ENCODE measurements around the gene SYNDIG1. TPM values are rescaled to one million over a fixed set of nuclear protein-coding genes. Genes with fewer than 3 reads are reported as not detected.

SYNDIG1 gene
- total and polyA plus RNA-seq, 2 donors (not counting 1 experiment from before 2014, with no cell fraction given): not detected

DNA sequence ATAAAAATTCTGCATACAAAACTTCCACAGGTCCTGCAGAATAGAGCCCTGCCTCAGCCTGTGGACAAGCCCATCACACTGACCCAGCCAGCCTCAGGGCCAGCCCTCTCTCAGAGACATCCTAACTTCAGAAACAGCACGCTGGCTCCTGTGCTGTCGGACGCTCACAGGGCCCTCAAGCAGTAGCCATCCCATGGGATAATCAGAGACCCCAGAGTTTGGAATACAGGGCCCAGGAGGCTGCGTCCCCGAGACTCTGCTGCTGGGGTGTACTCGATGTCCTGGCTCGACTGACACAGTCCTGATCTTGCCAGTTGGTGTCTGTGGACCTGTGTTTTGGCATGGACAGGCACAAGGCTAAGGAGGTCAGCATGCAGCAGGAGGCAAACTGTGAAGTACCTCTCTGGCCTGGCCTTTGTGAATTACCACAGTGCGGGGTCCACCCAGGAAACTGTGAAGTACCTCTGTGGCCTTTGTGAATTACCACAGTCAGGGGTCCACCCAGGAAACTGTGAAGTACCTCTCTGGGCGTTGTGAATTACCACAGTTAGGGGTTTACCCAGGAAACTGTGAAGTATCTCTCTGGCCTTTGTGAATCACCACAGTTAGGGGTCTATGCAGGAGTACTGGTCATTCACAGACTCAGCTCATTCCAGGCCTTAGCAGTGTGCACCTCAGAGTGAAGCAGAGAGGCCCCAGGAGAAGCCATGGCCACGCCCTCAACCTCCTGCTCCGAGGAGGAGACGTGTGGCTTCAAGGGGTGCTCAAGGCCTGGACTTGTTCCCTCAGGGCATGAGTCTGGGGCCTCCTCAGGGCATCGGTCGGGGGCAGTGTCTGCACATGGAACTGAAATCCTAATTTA lies 212.4 kb downstream of the SYNDIG1 start:
- Histone ChIP-seq H3K4me3 (ENCODE audit: control extremely low read depth in 1 of 5, extremely low read depth in 1 of 5, insufficient read depth in 1 of 5, low read depth in 2 of 5, low read length in 4 of 5) (no peak overlapping the region), H3K9me3 (ENCODE audit: control extremely low read depth in 1 of 3, control insufficient read depth in 2 of 3, insufficient read depth in 1 of 3, low read length in 2 of 3) (no peaks in the 10 kb centered on the region), H3K4me1 (ENCODE audit: control insufficient read depth in 2 of 2, insufficient read depth in 2 of 2, low read length in 2 of 2) (no peaks in the 10 kb centered on the region), H3K9ac (ENCODE audit: low read length) (no peak overlapping the region), H3K79me2 (ENCODE audit: control insufficient read depth, insufficient read depth, low read length) (no peaks in the 10 kb centered on the region), H3K4me2 (replicated peaks; ENCODE audit: low read depth, low read length, poor library complexity, severe bottlenecking) (no peak overlapping the region), H3K27me3 (replicated peaks in 1 of 4; ENCODE audit: control extremely low read depth in 1 of 4, control insufficient read depth in 3 of 4, insufficient read depth in 4 of 4, low read length in 3 of 4) (no peaks in the 10 kb centered on the region), H4K20me1 (ENCODE audit: control insufficient read depth, insufficient read depth, low read length, poor library complexity, severe bottlenecking) (no peaks in the 10 kb centered on the region), H3K27ac (ENCODE audit: low read length in 2 of 2) (no peak overlapping the region), H2AFZ (ENCODE audit: insufficient read depth, low read depth, low read length, poor library complexity, severe bottlenecking) (no peak overlapping the region), H3K36me3 (replicated peaks in 1 of 2; ENCODE audit: control extremely low read depth in 1 of 2, control insufficient read depth in 1 of 2, extremely low read depth in 1 of 2, insufficient read depth in 2 of 2, low read length in 1 of 2) (no peaks in the 10 kb centered on the region)
- 84% methylated on average over 14 of the region's 14 CpGs for WGBS (ENCODE audit: insufficient coverage)
- no peak overlapping the region for H3K27ac Mint-ChIP-seq
- H3K27me3 Mint-ChIP-seq: no peaks in the 10 kb centered on the region
- intact Hi-C loops (cut with micrococcal nuclease): no loop called here
- TF ChIP-seq, protein P1, sequence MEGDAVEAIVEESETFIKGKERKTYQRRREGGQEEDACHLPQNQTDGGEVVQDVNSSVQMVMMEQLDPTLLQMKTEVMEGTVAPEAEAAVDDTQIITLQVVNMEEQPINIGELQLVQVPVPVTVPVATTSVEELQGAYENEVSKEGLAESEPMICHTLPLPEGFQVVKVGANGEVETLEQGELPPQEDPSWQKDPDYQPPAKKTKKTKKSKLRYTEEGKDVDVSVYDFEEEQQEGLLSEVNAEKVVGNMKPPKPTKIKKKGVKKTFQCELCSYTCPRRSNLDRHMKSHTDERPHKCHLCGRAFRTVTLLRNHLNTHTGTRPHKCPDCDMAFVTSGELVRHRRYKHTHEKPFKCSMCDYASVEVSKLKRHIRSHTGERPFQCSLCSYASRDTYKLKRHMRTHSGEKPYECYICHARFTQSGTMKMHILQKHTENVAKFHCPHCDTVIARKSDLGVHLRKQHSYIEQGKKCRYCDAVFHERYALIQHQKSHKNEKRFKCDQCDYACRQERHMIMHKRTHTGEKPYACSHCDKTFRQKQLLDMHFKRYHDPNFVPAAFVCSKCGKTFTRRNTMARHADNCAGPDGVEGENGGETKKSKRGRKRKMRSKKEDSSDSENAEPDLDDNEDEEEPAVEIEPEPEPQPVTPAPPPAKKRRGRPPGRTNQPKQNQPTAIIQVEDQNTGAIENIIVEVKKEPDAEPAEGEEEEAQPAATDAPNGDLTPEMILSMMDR (IDR thresholded peaks at IDR 0.05): no peak
- TF ChIP-seq EZH2 (IDR thresholded peaks at IDR 0.05; ENCODE audit: borderline replicate concordance, insufficient read depth, low read depth, low read length, poor library complexity, severe bottlenecking): no peak
- H3K4me1 Mint-ChIP-seq: peaks cover 2% of the 10 kb centered on the region
- ChIA-PET POLR2A (no interaction called here), CTCF (no interaction called here)
- DNase-seq (no peak), ATAC-seq (ENCODE audit: low read depth) (no peak)
- H3K9me3 Mint-ChIP-seq (ENCODE audit: insufficient read depth): no peaks in the 10 kb centered on the region
- H3K4me3 Mint-ChIP-seq: no peak overlapping the region

DNA sequence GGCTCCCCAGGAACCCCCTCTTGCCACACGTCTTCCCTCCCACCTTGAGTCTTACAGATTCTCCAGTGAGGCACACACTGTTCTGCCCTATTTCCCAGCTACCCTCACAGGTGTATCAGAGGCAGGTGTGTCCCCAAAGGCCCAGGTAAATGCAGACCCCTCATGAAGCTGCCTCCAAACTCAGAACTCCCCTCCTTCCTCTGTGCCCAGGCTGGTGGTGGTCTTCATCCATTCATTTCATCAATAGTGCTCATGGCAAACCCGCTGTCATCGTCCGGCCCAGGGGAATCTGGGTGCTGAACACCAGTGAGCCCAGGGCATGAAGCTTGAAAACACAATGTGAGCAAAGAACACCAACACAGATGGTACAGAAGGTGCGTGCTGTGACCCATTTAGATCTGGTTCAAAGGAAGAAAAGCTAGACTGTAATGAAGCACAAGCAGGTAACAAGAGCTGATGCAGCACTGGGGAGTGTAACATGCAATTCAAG lies 213.1 kb downstream of the SYNDIG1 start:
- H3K27ac Mint-ChIP-seq: no peak overlapping the region
- ChIA-PET POLR2A (no interaction called here), CTCF (no interaction called here)
- H3K9me3 Mint-ChIP-seq (ENCODE audit: insufficient read depth): peaks cover 2% of the 10 kb centered on the region
- no peak overlapping the region for H3K4me3 ChIP-seq (ENCODE audit: control extremely low read depth in 1 of 5, extremely low read depth in 1 of 5, insufficient read depth in 1 of 5, low read depth in 2 of 5, low read length in 4 of 5)
- H3K27ac ChIP-seq (ENCODE audit: low read length in 2 of 2): no peak overlapping the region
- no peak overlapping the region for H2AFZ ChIP-seq (ENCODE audit: insufficient read depth, low read depth, low read length, poor library complexity, severe bottlenecking)
- intact Hi-C loops (cut with micrococcal nuclease): no loop called here
- H3K4me1 Mint-ChIP-seq: peaks cover 2% of the 10 kb centered on the region
- H3K4me2 ChIP-seq (replicated peaks; ENCODE audit: low read depth, low read length, poor library complexity, severe bottlenecking): no peak overlapping the region
- no peaks in the 10 kb centered on the region for H3K27me3 ChIP-seq (replicated peaks in 1 of 4; ENCODE audit: control extremely low read depth in 1 of 4, control insufficient read depth in 3 of 4, insufficient read depth in 4 of 4, low read length in 3 of 4)
- no peaks in the 10 kb centered on the region for H4K20me1 ChIP-seq (ENCODE audit: control insufficient read depth, insufficient read depth, low read length, poor library complexity, severe bottlenecking)
- no peaks in the 10 kb centered on the region for H3K9me3 ChIP-seq (ENCODE audit: control extremely low read depth in 1 of 3, control insufficient read depth in 2 of 3, insufficient read depth in 1 of 3, low read length in 2 of 3)
- 94% methylated on average over 4 of the region's 5 CpGs for WGBS (ENCODE audit: insufficient coverage)
- H3K79me2 ChIP-seq (ENCODE audit: control insufficient read depth, insufficient read depth, low read length): no peaks in the 10 kb centered on the region
- DNase-seq (no peak), ATAC-seq (ENCODE audit: low read depth) (no peak)
- no peak overlapping the region for H3K9ac ChIP-seq (ENCODE audit: low read length)
- no peaks in the 10 kb centered on the region for H3K27me3 Mint-ChIP-seq
- no peak overlapping the region for H3K4me3 Mint-ChIP-seq
- no peak for TF ChIP-seq EZH2 (IDR thresholded peaks at IDR 0.05; ENCODE audit: borderline replicate concordance, insufficient read depth, low read depth, low read length, poor library complexity, severe bottlenecking)
- TF ChIP-seq, protein P1 (IDR thresholded peaks at IDR 0.05): no peak
- no peaks in the 10 kb centered on the region for H3K4me1 ChIP-seq (ENCODE audit: control insufficient read depth in 2 of 2, insufficient read depth in 2 of 2, low read length in 2 of 2)
- H3K36me3 ChIP-seq (replicated peaks in 1 of 2; ENCODE audit: control extremely low read depth in 1 of 2, control insufficient read depth in 1 of 2, extremely low read depth in 1 of 2, insufficient read depth in 2 of 2, low read length in 1 of 2): no peaks in the 10 kb centered on the region
